Smooth muscle cell (in vitro differentiated cells): ENCODE data around the gene DCBLD1. TPM values are rescaled to one million over a fixed set of nuclear protein-coding genes. Genes with fewer than 3 reads are reported as not detected.

Source experiments
- DNase-seq: peaks from one replicate; lab custom pipeline; 2025; ENCODE audit not compliant: unreplicated experiment; lab: John Stamatoyannopoulos, UW
- H2AFZ ChIP-seq: fragments of 200-600 bp; sonication (generic); 2 replicates; pipeline ENCODE4 v1.6.0; 2016; ENCODE audit warnings: antibody characterized with exemption, low read depth, mild to moderate bottlenecking
- H3F3A ChIP-seq: fragments of 200-600 bp; sonication (generic); 2 replicates; pipeline ENCODE4 v1.6.0; 2017; ENCODE audit warnings: antibody characterized with exemption, low read depth
- H3K27ac ChIP-seq: fragments of 200-600 bp; sonication (generic); 2 replicates; pipeline ENCODE4 v1.5.1; 2016; ENCODE audit warnings: low read depth, mild to moderate bottlenecking
- H3K27me3 ChIP-seq: fragments of 200-600 bp; sonication (generic); 2 replicates; pipeline ENCODE4 v1.6.1; 2016; ENCODE audit warnings: low read depth, mild to moderate bottlenecking
- H3K36me3 ChIP-seq: fragments of 200-600 bp; sonication (generic); 2 replicates; pipeline ENCODE4 v1.5.1; 2016; ENCODE audit warnings: low read depth
- H3K4me1 ChIP-seq: fragments of 200-600 bp; sonication (generic); 2 replicates; pipeline ENCODE4 v1.5.1; 2016; ENCODE audit warnings: low read depth
- H3K4me2 ChIP-seq: fragments of 200-600 bp; sonication (generic); 2 replicates; pipeline ENCODE4 v1.6.0; 2016; ENCODE audit warnings: mild to moderate bottlenecking
- H3K4me3 ChIP-seq: fragments of 200-600 bp; sonication (generic); 2 replicates; pipeline ENCODE4 v1.5.1; 2016; ENCODE audit warnings: mild to moderate bottlenecking
- H3K79me2 ChIP-seq: fragments of 200-600 bp; sonication (generic); 2 replicates; pipeline ENCODE4 v1.6.0; 2016; ENCODE audit warnings: low read depth, mild to moderate bottlenecking
- H3K9ac ChIP-seq: fragments of 200-600 bp; sonication (generic); 2 replicates; pipeline ENCODE4 v1.6.0; 2016; ENCODE audit warnings: low read depth
- H3K9me3 ChIP-seq: fragments of 200-600 bp; sonication (generic); replicated peaks from 2 replicates; pipeline ENCODE4 v1.5.1; 2016; ENCODE audit warnings: low read depth
- H4K20me1 ChIP-seq: fragments of 200-600 bp; sonication (generic); 2 replicates; pipeline ENCODE4 v1.6.0; 2016; ENCODE audit warnings: low read depth
- WGBS: methylation state at CpG from one replicate; pipeline ENCODE4 v1.1.7; 2016; ENCODE audit warnings: low lambda C conversion rate; 5-methylcytosine and 5-hydroxymethylcytosine counted together
- polyA plus RNA-seq: library from polyadenylated mRNA; unstranded; fragments of >200 nt; fragmentation: Nextera tagmentation; extraction: Ambion mirVana; gene quantifications from 2 replicates; pipeline ENCODE4 v1.2.1, GENCODE V29; 2016
- total RNA-seq: library from RNA; depleted of rRNA; stranded (reverse); fragments of >200 nt; gene quantifications from 2 replicates; pipeline ENCODE4 v1.2.3, GENCODE V29; 2014
- TF ChIP-seq, protein P1 (sequence below): fragments of 200-600 bp; sonication (generic); IDR thresholded peaks from 2 replicates; pipeline ENCODE4 v1.5.1; 2017; ENCODE audit warnings: borderline replicate concordance, mild to moderate bottlenecking, antibody characterized with exemption; ENCODE audit not compliant: insufficient read depth, poor library complexity, severe bottlenecking

DCBLD1 gene
- total and polyA plus RNA-seq, 2 experiments from 2014 or later: 44.6 to 82.1 TPM

DNA sequence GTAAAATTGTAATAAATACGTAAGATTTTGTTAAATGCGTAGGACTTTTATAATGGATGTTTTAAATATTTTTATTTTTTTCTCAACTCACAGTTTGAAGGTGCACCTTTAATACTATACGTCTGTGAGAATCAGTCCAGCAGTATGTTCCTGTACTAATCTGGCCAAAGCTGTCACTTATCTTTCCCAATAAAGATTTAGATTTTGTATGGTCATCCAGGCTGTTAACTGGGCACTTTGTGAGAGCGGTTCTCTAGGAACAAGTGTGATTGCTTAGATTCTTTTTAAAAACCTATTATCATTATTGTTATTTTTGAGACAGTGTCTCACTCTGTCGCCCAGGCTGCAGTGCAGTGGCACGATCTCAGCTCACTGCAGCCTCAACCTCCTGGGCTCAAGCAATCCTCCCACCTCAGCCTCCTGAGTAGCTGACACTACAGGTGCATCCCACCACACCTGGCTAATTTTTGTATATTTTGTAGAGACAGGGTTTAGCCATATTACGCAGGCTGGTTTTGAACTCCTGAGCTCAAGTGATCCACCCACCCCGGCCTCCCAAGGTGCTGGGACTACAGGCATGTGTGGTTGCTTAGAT is 1.7 kb downstream of the DCBLD1 start:
- 65% methylated on average over 8 of the region's 8 CpGs for WGBS

DNA sequence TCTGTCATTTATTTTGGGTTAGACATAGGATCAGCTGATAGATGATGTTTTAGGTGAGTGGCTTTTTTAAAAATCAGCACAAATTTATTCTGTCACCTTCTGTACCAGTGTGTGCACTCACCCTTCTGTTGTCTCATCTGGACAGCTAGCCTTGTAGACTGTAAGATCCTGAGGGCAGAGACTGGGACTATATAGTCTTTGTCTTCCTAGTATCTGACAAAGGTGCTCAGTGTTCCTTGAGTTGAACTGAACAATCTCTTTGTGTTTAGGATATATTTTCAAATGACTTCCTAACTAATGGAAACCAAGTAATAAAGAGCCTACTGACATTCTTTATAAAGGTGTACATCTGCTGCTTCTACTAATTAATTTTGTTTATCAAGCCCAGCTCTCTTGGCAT is 3.0 kb downstream of the DCBLD1 start:
- TF ChIP-seq, protein P1, sequence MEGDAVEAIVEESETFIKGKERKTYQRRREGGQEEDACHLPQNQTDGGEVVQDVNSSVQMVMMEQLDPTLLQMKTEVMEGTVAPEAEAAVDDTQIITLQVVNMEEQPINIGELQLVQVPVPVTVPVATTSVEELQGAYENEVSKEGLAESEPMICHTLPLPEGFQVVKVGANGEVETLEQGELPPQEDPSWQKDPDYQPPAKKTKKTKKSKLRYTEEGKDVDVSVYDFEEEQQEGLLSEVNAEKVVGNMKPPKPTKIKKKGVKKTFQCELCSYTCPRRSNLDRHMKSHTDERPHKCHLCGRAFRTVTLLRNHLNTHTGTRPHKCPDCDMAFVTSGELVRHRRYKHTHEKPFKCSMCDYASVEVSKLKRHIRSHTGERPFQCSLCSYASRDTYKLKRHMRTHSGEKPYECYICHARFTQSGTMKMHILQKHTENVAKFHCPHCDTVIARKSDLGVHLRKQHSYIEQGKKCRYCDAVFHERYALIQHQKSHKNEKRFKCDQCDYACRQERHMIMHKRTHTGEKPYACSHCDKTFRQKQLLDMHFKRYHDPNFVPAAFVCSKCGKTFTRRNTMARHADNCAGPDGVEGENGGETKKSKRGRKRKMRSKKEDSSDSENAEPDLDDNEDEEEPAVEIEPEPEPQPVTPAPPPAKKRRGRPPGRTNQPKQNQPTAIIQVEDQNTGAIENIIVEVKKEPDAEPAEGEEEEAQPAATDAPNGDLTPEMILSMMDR: no peak
- Histone ChIP-seq H3K9me3 (no peaks in the 10 kb centered on the region), H2AFZ (no peak overlapping the region)

More for the DNA sequence above, 1.7 kb downstream of the DCBLD1 start:
- peak overlapping the region; percentile 91 for H2AFZ ChIP-seq
- H3K4me2 ChIP-seq: peak overlapping the region; percentile 98
- H3K79me2 ChIP-seq: peaks cover 58% of the 10 kb centered on the region
- H3K9ac ChIP-seq: peak overlapping the region; percentile 87
- peaks cover 7% of the 10 kb centered on the region for H3K36me3 ChIP-seq
- peaks cover 17% of the 10 kb centered on the region for H3F3A ChIP-seq
- peak overlapping the region; percentile 74 for H3K27ac ChIP-seq
- DNase-seq: no peak
- TF ChIP-seq, protein P1: no peak
- H3K27me3 ChIP-seq: no peaks in the 10 kb centered on the region
- H3K9me3 ChIP-seq: no peaks in the 10 kb centered on the region
- peaks cover 42% of the 10 kb centered on the region for H4K20me1 ChIP-seq
- peaks cover 14% of the 10 kb centered on the region for H3K4me1 ChIP-seq
- H3K4me3 ChIP-seq: peak overlapping the region; percentile 98

DNA sequence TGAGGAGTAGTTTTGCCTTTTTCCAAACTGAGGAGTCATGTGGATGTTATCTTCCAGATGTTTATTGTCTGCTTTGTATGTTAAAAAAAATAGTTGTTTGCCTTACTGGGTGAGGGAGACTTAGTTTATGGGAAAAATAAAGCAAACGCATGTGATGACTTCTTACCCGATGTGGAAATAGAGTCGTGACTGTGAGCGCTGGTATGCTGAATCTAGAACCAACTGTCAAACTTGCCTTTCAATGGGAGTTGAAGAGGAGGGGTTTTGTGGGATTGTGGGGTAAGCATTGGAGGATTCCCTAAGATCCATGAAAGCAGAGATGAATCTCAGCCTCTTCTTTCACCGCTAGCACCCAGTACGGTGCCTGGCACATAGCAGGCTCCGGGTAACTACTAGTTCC is 5.3 kb downstream of the DCBLD1 start:
- Histone ChIP-seq H2AFZ (no peak overlapping the region), H3K36me3 (peaks cover 7% of the 10 kb centered on the region), H3K27ac (no peak overlapping the region), H3K79me2 (peaks cover 95% of the 10 kb centered on the region), H3K27me3 (no peaks in the 10 kb centered on the region), H3K9ac (no peak overlapping the region), H3K4me1 (peaks cover 22% of the 10 kb centered on the region), H3F3A (no peaks in the 10 kb centered on the region), H3K4me2 (no peak overlapping the region), H3K4me3 (no peak overlapping the region), H3K9me3 (no peaks in the 10 kb centered on the region), H4K20me1 (peaks cover 45% of the 10 kb centered on the region)
- DNase-seq: no peak
- TF ChIP-seq, protein P1: no peak
- WGBS: 92% methylated on average over 7 of the region's 7 CpGs

More for the DNA sequence above, 3.0 kb downstream of the DCBLD1 start:
- Histone ChIP-seq H3K27ac (no peak overlapping the region), H3K4me2 (peak overlapping the region; percentile 98), H3K36me3 (peaks cover 7% of the 10 kb centered on the region), H3K27me3 (no peaks in the 10 kb centered on the region), H3K9ac (peak overlapping the region; percentile 25), H3K79me2 (peaks cover 71% of the 10 kb centered on the region), H3K4me3 (peak overlapping the region; percentile 98), H4K20me1 (peaks cover 42% of the 10 kb centered on the region), H3K4me1 (peaks cover 18% of the 10 kb centered on the region), H3F3A (peaks cover 17% of the 10 kb centered on the region)
- no peak for DNase-seq

DNA sequence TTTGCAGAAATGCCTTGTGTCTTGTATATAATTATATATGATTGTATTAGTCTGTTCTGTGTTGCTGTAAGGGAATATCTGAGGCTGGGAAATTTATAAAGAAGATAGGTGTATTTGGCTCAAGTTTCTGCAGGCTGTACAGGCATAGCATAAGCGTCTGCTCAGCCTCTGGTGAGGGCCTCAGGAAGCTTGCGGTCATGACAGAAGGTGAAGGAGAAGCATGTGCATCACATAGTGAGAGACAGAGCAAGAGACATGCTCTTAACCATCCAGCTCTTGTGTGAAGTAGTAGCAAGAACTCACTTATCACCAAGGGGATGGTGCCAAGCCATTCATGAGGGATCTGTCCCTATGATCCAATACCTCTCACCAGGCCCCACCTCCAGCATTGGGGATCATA is 6.5 kb downstream of the DCBLD1 start:
- WGBS: 96% methylated on average over 2 of the region's 2 CpGs
- peaks cover 20% of the 10 kb centered on the region for H3K4me1 ChIP-seq

More for the DNA sequence above, 6.5 kb downstream of the DCBLD1 start:
- H3K27me3 ChIP-seq: no peaks in the 10 kb centered on the region
- no peak for DNase-seq
- H3K4me2 ChIP-seq: no peak overlapping the region
- peaks cover 40% of the 10 kb centered on the region for H4K20me1 ChIP-seq
- H3K9ac ChIP-seq: no peak overlapping the region
- H3K4me3 ChIP-seq: no peak overlapping the region
- H3K36me3 ChIP-seq: peaks cover 7% of the 10 kb centered on the region
- TF ChIP-seq, protein P1: no peak
- H2AFZ ChIP-seq: no peak overlapping the region
- no peaks in the 10 kb centered on the region for H3F3A ChIP-seq
- H3K27ac ChIP-seq: no peak overlapping the region
- no peaks in the 10 kb centered on the region for H3K9me3 ChIP-seq
- peaks cover 100% of the 10 kb centered on the region for H3K79me2 ChIP-seq
